RWPE1 (cell line): Measurements from ENCODE around the gene PRR36.

Source experiments
- CTCF ChIA-PET: fragments of 350-600 bp; sonication (Branson Sonifier 250); formaldehyde crosslinking; extraction: SDS; loops from one replicate; lab custom pipeline; 2021; lab: Yijun Ruan, JAX
- POLR2A ChIA-PET: fragments of 400-600 bp; formaldehyde crosslinking; extraction: SDS; loops from one replicate; lab custom pipeline; 2020; ENCODE audit warnings: antibody characterized with exemption; ENCODE audit not compliant: low non-redundant PET; lab: Yijun Ruan, JAX
- DNase-seq: peaks from one replicate; pipeline ENCODE4 v3.0.0; 2012; ENCODE audit warnings: low spot score
- H3K27ac ChIP-seq: fragments of 450-650 bp; 2 replicates; pipeline ENCODE4 v1.5.1; 2017
- TF ChIP-seq, protein P1 (sequence below): fragments of 450-650 bp; conservative IDR thresholded peaks from 2 replicates; pipeline ENCODE4 v1.5.1; 2017; ENCODE audit warnings: low read depth, mild to moderate bottlenecking

Gene PRR36

DNA sequence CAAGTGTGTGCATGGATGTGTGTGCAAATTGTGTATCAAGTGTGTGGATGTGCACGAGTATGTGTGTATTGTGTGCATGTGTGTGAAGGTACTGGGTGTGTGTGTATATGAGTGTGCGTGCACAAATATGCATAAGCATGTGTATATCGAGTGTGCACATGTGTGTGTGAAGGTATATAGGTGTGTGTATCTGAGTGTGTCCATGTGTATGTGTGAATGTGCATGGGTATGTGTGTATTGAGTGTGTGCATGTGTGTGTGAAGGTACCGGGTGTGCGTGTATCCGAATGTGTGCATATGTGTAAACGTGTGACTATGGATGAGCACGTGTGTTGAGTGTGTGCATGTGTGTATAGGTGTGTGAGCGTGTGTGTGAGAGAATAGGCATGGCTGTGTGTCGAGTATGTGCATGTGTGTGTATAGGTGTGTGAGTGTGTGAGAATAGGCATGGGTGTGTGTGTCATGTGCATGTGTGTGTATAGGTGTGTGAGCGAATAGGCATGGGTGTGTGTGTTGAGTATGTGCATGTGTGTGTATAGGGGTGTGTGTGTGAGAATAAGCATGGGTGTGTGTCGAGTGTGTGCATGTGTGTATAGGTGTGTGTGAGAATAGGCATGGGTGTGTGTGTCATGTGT is 31.4 kb downstream of the PRR36 start:
- no peak overlapping the region for H3K27ac ChIP-seq
- CTCF ChIA-PET = no interaction called here
- TF ChIP-seq, protein P1, sequence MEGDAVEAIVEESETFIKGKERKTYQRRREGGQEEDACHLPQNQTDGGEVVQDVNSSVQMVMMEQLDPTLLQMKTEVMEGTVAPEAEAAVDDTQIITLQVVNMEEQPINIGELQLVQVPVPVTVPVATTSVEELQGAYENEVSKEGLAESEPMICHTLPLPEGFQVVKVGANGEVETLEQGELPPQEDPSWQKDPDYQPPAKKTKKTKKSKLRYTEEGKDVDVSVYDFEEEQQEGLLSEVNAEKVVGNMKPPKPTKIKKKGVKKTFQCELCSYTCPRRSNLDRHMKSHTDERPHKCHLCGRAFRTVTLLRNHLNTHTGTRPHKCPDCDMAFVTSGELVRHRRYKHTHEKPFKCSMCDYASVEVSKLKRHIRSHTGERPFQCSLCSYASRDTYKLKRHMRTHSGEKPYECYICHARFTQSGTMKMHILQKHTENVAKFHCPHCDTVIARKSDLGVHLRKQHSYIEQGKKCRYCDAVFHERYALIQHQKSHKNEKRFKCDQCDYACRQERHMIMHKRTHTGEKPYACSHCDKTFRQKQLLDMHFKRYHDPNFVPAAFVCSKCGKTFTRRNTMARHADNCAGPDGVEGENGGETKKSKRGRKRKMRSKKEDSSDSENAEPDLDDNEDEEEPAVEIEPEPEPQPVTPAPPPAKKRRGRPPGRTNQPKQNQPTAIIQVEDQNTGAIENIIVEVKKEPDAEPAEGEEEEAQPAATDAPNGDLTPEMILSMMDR = no peak
- POLR2A ChIA-PET = no interaction called here
- DNase-seq = no peak

DNA sequence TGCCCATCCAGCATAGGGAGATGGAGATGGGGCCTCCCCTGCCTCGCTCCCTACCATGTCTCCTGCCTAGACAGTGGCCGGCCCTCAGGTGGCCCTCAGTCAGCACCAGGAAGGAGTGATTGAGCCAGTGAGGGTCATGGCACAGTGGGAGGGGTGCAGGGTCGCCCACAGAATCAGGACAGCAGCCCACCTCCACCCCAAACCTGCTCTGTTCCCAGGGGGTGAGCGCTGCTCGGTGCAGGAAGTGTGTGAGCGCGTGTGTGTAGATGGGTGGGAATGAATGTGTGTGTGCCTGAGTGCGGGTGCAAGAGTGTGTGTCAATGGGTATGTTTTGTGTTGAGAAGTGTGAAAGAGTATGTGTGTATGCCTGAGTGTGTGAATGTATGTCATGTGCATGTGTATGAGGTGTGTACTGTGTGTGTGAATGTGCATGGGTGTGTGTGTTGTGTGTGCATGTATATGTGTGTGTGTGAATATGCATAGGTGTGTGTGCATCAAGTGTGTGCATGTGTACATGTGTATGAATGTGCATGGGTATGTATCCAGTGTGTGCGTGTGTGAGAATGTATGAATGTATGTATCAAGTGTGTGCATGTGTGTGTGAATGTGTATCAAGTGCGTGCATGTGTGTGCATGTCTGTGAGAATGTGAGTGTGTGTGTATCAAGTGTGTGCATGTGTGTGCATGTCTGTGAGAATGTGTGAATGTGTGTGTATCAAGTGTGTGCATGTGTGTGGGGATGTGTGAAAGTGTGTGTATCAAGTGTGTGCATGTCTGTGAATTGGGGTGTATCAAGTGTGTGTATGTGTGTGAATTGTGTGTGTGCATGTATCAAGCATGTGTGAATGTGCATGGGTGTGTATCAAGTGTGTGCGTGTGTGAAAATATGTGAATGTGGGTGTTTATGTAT is 32.2 kb downstream of the PRR36 start:
- CTCF ChIA-PET = no interaction called here
- POLR2A ChIA-PET = no interaction called here
- DNase-seq = no peak
- TF ChIP-seq, protein P1 = no peak
- H3K27ac ChIP-seq = peak overlapping the region; percentile 28

DNA sequence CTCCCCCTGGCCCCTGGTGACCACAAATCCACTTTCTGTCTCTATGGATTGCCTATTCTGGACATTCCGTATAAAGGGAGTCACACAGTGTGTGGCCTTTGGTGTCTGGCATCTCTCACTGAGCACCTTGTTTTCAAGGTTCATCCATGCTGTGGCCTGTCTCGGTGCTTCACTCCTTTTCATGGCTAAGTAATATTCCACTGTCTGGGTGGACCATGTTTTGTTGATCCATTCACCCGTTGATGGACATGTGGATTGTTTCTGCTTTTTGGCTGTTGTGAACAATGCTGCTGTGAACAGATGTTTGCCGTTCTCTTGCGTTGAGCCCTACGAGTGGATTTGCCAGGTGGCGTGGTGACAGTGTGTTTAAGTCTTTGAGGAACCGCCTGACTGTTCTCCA is 33.6 kb downstream of the PRR36 start:
- ChIA-PET CTCF (interaction anchor here (0.6 to 0.8 kb wide), 2 partner anchors 9 to 538 kb away, joined by 3 read pairs; no protein-coding TSS in a partner anchor), POLR2A (no interaction called here)
- no peak for DNase-seq
- TF ChIP-seq, protein P1 = no peak
- H3K27ac ChIP-seq = no peak overlapping the region

DNA sequence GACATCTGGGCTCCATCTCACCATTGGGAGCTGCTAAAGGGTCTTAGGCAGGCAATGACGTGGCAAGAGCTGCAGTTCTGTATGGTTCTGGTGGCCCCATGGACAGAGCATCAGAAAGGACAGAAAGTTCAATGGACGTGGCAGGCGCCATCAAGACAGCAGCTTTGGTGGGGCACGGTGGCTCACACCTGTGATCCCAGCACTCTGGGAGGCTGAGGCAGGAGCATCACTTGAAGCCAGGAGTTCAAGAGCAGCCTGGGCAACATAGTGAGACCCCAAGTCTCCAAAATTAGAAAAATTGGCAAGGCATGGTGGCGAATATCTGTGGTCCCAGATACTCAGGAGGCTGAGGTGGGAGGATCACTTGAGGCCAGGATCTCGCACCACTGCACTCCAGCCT is 34.7 kb downstream of the PRR36 start:
- TF ChIP-seq, protein P1 = no peak
- no peak for DNase-seq
- ChIA-PET CTCF (no interaction called here), POLR2A (no interaction called here)
- peak overlapping the region; percentile 84 for H3K27ac ChIP-seq

DNA sequence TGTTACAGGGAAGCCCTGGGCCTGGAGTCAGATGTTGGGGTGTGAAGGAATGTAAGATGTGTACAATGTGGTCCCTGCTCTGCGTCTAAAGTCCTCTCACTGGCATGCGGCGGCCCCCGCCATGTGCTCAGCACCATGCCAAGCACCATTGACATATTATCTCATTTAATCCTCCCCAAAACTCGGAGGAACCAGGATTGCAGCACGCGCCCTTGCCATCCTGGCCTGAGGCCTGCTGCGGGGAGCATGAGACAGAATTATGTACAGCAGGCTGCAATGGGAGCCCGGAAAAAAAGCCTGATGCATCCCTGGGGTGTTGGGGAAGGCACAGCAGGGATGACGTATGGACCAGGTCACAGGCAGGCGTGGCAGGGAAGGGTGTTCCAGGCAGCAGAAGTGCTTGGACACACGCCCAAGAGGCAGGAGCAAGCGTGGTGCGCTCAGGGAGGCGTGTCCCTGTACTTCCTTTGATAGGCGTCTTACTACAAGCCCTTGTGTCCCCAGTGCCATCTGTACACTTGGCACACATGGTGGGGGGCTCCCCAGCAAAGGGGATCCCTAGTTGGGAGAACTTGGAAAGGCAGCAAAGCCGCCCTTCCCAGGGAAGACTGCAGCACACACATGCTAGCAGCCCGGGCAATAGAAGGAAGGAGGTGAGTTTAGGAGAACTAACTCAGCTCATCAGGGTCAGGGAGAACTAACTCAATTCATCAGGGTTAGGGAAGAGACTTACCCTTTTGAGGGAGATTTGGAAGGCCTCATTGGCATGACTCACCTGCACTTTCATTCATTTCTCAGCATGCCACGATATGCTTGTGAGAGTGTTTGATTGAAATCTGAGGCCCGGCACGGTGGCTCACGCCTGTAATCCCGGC is 40.7 kb downstream of the PRR36 start:
- ChIA-PET POLR2A (no interaction called here), CTCF (no interaction called here)
- peak; percentile 91 for DNase-seq
- peak overlapping the region; percentile 94 for H3K27ac ChIP-seq
- TF ChIP-seq, protein P1 = no peak

DNA sequence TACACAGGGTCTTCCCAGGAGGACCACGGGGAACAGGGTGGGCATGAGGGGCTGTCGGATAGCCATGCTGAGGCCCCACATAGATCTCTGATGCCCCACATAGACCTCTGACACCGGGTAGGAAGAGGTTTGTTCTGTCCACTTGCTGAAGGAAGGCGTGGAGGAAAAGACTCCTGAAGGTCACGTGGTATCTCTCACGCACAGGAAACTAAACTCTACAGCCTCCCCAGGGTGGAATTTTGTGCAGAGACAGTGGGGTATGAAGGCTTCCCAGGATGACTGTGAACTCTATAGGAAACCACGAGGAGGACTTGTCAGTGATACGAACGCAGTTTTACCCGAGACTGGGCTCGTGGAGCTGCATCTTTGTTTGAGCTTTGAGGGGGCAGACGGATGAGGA is 41.4 kb downstream of the PRR36 start:
- ChIA-PET CTCF (no interaction called here), POLR2A (no interaction called here)
- TF ChIP-seq, protein P1 = no peak
- DNase-seq = no peak
- H3K27ac ChIP-seq = peak overlapping the region; percentile 94
